CD1c-positive myeloid dendritic cell (primary cell): Measurements from ENCODE around the gene ADAMTS5.
A peak's percentile ranks its signal among the peaks of the same experiment; 100 is the strongest.

Experiments used
- DNase-seq: peaks from one replicate; pipeline ENCODE4 v3.0.0-alpha.2; 2016; ENCODE audit errors: extremely low spot score

ADAMTS5 gene

GRCh38 chr21:26948194-26948593 lies 18.7 kb downstream of the ADAMTS5 start:
- DNase-seq: no peak

- DNase-seq: peak; percentile 59
Observed at GRCh38 chr21:26946744-26947446, 20.0 kb downstream of the ADAMTS5 start.

GRCh38 chr21:26945916-26946675 lies 20.8 kb downstream of the ADAMTS5 start:
- no peak for DNase-seq

- DNase-seq: peak; percentile 75
Observed at GRCh38 chr21:26943921-26944320, 23.0 kb downstream of the ADAMTS5 start.

DNA sequence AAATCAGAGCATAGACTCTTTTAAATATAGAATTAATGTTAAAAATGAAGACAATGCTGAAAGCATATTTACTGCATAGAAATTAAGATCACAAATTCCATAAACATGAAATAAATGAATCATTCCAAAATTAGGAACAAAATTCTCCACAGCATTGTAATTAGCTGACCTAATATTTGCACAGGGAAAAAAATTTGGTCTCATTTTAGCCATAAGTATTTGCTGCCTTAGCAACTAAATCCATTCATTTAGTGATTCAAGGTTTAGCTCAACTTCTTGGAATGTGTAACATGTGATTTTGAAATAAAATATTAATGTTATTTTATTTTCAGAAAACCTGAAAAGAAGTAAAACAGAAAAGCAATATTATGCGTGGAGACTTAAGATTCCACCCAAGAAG lies 25.5 kb downstream of the ADAMTS5 start:
- DNase-seq: no peak

DNA sequence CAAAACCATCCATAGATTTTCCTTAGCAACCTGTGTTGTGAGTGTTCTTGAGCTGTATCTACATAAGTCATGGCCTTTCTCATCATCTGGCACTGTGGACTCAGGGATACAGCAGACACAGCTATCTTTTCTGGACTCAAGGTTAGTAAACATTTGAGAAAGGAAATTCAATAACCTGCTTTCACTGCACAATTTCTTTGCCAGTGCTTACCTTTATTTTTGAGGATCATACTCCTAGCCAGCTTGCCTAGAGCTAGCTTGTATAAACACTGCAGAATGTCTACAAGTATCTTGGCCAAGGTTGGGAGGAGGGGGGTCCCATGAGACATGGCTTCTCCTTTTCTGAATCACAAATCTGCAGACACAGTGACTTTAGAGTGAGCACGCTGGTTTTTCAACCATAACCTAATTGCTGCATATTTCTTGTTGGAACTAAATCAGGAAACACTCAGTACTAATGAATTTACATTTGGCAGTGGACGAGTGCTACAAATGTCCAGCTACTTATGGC lies 27.2 kb downstream of the ADAMTS5 start:
- no peak for DNase-seq

DNA sequence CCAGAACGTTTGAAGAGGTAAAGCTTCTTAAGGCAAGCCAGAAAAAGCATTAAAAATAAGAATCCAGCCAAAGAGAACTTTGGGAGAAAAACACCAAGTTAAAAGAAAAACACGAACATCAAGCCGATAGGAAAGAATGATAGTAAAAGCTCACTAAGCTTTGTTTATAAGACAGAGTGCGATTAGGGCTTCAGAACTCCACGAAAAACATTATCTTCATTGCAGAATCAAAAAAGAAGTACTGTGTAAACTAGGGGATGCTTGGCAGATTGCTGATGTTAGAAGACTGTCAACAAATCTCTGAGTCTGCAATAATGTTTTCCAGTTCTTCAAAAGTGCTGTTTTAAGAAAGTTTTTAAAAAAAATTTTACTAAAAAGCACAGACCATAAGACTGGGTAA lies 30.2 kb downstream of the ADAMTS5 start:
- no peak for DNase-seq

- no peak for DNase-seq
Observed at GRCh38 chr21:26935977-26936376, 30.9 kb downstream of the ADAMTS5 start.

DNA sequence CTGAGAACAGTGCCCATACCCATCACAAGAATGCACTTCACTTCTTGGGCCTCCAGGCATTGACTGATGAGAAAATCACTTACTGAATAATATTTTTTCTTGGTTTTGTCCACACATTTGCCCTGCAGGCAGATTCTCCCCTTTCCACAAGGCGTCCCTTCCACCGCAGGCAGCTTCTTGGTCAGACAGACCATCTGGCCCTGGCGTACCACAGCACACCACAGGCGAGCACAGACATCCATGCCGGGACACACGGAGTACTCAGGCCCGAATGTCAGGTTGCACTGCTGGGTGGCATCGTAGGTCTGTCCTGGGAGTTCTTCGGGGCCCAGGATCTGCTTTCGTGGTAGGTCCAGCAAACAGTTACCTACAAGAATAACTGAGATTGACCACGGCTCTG lies 32.5 kb downstream of the ADAMTS5 start:
- no peak for DNase-seq

DNA sequence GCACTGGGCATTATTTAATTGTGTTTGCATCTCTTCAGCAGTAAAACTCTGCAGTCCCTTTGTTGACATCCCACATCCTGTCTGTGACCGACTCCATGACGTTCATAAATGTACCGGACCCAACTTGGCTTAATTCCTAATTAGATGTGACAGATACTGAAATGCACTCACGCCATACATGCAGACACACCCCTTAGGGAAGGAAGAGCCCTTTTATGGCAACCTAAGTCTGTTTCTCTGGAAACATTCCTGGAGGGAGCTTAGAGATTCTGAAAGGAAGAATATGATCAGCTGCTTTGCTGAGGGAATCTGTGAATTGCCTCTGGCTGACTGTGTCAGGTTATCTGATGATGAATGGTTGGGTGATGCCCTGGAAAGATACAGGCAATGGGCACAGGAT lies 33.4 kb downstream of the ADAMTS5 start:
- DNase-seq: no peak

GRCh38 chr21:26925636-26926035 lies 41.3 kb downstream of the ADAMTS5 start:
- no peak for DNase-seq

DNA sequence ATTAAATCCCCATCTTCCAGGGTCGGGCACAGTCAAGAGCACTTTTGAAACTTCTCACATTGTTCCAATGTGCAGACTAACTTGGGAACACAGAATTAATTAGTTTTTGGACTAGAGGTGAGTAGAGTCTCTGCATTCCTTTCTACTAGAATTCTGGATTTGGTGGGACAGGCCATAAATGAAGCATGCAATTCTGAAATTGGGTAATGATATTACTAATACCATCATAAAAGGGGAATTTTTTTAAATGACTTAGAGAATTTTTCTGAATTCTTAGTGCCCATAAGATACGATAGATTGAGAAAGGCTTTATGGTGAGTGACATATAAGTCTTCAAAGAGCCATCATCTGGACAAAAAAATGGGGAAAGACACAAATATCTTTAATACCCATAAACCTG lies 41.8 kb downstream of the ADAMTS5 start:
- no peak for DNase-seq

- no peak for DNase-seq
Observed at GRCh38 chr21:26923986-26924385, 42.9 kb downstream of the ADAMTS5 start.

DNA sequence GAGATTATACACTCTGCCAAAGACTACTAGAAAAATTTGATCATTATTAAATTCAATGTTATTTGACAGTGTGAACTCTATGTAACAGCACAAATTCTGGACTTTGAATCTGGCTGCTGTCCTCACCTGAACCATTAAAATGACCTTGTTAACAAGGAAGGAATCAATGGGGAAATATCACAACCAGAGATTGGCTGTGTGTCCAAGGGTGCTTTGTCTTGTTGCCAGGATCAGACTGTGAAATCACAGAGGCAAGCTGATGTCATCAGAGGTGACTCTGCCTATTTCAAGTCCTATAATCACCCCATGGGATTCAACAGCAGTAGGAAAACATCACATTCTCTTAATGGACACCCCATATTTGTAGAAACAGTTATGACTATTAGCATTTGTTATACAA lies 46.8 kb downstream of the ADAMTS5 start:
- no peak for DNase-seq

GRCh38 chr21:26918323-26919079 lies 48.4 kb downstream of the ADAMTS5 start:
- DNase-seq: no peak

- DNase-seq: no peak
Observed at GRCh38 chr21:26916799-26917198, 50.1 kb downstream of the ADAMTS5 start.

- DNase-seq: peak; percentile 35
Observed at GRCh38 chr21:26914557-26914956, 52.3 kb downstream of the ADAMTS5 start.

DNA sequence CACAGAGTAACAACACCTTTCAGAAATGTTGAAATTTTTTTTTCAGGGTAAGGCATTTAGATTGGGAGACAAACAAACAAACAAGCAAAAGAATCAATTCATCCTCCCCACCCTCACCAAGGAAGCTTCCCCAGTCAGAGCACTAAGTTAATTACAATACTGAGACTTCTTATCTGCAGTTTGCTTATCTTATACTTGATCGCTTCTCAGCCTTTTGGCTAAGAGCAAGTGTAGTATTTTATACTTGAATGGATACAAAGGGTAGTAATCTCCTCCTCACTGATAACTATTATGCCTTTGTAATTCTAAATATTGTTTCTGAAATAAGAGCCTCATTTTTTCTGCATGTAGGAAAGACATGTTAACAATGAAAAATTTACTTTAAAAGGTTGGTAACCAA lies 54.4 kb downstream of the ADAMTS5 start:
- no peak for DNase-seq

- no peak for DNase-seq
Observed at GRCh38 chr21:26909972-26910371, 56.9 kb downstream of the ADAMTS5 start.

- DNase-seq: no peak
Observed at GRCh38 chr21:26900980-26901379, 65.9 kb downstream of the ADAMTS5 start.

- no peak for DNase-seq
Observed at GRCh38 chr21:26892151-26892550, 74.7 kb downstream of the ADAMTS5 start.

GRCh38 chr21:26888931-26889330 lies 78.0 kb downstream of the ADAMTS5 start:
- no peak for DNase-seq
